ENCODE results near the gene DBP.

DNA sequence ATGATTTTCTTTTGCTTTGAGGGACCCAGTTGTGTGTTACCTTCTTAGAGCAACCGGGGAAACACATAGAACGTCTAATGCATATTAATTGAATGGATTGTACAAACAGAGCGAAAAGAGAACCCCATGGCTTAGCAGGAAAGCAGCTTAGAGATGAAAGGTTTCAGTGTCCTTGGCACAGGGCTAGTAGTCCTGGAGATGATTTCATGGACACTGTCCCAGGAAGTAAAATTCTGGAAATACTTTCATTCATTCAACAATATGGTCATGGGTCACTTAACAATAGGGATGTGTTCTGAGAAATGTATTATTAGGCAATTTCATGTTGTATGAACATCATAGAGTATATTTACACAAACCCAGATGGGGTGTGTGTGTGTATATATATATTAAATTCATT, 48.9 kb upstream of the DBP start:
- TF ChIP-seq, protein P1, sequence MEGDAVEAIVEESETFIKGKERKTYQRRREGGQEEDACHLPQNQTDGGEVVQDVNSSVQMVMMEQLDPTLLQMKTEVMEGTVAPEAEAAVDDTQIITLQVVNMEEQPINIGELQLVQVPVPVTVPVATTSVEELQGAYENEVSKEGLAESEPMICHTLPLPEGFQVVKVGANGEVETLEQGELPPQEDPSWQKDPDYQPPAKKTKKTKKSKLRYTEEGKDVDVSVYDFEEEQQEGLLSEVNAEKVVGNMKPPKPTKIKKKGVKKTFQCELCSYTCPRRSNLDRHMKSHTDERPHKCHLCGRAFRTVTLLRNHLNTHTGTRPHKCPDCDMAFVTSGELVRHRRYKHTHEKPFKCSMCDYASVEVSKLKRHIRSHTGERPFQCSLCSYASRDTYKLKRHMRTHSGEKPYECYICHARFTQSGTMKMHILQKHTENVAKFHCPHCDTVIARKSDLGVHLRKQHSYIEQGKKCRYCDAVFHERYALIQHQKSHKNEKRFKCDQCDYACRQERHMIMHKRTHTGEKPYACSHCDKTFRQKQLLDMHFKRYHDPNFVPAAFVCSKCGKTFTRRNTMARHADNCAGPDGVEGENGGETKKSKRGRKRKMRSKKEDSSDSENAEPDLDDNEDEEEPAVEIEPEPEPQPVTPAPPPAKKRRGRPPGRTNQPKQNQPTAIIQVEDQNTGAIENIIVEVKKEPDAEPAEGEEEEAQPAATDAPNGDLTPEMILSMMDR (conservative IDR thresholded peaks at IDR 0.05 in 1 of 2, IDR thresholded peaks at IDR 0.05 in 1 of 2; ENCODE audit: extremely low read depth in 1 of 2, insufficient read depth in 1 of 2, low read depth in 1 of 2, low read length in 2 of 2), result no peak
- TF ChIP-seq EZH2 (IDR thresholded peaks at IDR 0.05; ENCODE audit: borderline replicate concordance, low read length), result no peak

All from mammary epithelial cell (primary cell).